HG03439 (cell line): ENCODE measurements around the gene TBCA.
"Not testable (repeated sequence)": the region's sequence is repeated elsewhere in the genome, so short reads cannot be mapped to it uniquely, and the experiment has no call there.

Experiments
- ATAC-seq: cut with Tn5 transposase; IDR thresholded peaks from one replicate; pipeline ENCODE4 v1.9.1; 2021; ENCODE audit warnings: mild to moderate bottlenecking, moderate library complexity; ENCODE audit not compliant: unreplicated experiment

Gene TBCA

DNA sequence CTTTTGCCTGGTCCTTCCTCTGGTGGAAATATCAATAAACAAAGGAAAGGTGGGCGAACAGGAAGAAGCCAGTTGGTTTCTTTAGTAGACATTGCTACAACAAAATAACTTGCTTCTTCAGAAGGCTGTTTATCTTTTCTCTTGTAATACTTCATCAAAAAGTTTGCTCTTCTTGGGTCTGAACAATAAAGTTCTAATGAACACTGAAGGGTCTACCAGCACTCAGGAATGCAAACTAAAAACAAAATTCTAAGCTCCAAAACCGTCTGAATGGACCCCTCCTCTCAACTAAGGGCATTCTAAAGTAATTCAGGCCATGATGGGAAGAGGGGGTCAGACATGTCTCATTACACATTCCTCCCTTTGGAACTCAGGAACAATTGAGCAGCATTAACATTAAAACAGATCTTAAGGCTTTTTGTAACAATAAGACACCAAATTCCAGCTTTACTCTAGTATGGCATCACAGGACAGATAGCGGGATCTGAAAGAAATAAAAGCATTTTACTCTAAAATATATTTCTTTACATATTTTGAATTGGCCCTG, 2.3 kb downstream of the TBCA start:
- ATAC-seq, result no peak

DNA sequence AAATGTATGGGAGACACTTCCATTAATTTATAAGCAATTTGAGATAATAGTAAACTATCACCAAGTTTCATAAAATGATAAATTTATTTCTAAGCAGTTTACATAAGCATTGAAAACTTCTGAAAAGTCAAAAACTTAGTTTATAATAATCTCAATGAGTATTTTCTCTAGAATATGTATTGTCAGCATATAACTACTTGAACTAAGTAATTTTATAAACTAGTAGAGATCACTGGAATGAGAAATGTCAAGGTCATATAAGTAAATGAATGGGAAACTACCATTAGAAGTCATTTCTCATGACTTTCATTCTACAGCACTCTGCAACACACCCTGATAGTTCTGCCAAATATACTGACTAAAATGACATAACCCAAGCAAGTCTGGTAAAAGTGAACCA, 3.4 kb downstream of the TBCA start:
- ATAC-seq, result no peak

GRCh38 chr5:77771452-77771851, 4.7 kb downstream of the TBCA start:
- ATAC-seq, result no peak

GRCh38 chr5:77770293-77771005, 5.7 kb downstream of the TBCA start:
- ATAC-seq, result no peak

- ATAC-seq, result no peak
These were observed 7.2 kb downstream of the TBCA start for GRCh38 chr5:77768978-77769377.

- ATAC-seq, result no peak
These were observed 8.8 kb downstream of the TBCA start for GRCh38 chr5:77767301-77767700.

- no peak for ATAC-seq
These were observed 14.5 kb downstream of the TBCA start for GRCh38 chr5:77761606-77762005.

DNA sequence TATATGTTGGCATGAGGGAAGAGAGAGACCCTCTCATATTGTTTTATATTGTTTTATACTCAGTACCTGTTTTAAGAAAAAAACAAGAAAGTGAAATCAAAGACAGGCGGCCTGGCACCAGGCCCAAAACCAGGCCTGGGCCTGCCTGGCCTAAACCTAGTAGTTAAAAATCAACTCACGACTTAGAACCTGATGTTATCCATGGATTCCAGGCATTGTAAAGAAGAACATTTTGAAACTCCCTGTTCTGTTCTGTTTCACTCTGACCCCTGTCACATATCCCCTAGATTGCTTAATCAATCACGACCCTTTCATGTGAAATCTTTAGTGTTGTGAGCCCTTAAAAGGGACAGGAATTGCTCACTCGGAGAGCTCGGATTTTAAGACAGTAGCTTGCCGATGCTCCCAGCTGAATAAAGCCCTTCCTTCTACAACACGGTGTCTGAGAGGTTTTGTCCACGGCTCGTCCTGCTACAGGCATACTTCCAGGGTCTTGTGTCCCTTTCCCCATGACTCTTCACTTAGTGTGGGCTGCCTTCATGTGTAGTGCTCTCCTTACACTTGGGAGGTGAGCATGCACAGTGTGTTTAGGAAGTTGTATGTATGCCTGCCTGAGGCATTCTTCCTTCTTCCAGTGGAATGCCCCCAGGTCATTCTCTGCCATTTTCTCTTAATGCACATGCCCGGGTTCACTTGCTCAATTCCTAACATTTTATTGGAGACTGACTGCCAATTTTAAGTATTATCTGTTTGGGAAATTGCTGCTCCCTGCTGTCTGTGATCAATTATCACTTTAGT, 17.8 kb downstream of the TBCA start:
- ATAC-seq, result no peak

GRCh38 chr5:77751328-77752023, 24.7 kb downstream of the TBCA start:
- no peak for ATAC-seq

- ATAC-seq, result not testable (repeated sequence)
These were observed 25.2 kb downstream of the TBCA start for GRCh38 chr5:77750928-77751327.

DNA sequence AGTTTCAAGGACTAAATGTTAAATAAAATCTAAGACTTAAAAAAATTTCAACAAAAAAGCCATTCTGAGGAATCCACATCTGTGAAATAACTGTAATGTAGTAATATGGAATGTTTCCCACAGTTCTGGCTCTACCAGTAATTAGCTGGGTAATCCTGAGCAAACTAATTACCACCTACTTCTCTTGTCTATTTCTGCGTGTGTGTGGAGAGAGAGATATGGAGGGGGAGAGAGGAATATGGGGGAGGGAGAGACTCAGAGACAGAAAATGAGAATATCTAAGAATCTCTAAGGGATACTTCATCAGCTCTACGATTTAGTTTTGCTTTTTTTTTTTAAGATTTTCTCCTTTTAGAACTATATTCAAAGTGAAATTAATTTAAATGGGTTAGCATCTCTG, 28.0 kb downstream of the TBCA start:
- ATAC-seq, result no peak

- no peak for ATAC-seq
These were observed 32.0 kb downstream of the TBCA start for GRCh38 chr5:77744116-77744515.

- ATAC-seq, result no peak
These were observed 33.0 kb downstream of the TBCA start for GRCh38 chr5:77743181-77743580.

- no peak for ATAC-seq
These were observed 34.5 kb downstream of the TBCA start for GRCh38 chr5:77741608-77742007.

DNA sequence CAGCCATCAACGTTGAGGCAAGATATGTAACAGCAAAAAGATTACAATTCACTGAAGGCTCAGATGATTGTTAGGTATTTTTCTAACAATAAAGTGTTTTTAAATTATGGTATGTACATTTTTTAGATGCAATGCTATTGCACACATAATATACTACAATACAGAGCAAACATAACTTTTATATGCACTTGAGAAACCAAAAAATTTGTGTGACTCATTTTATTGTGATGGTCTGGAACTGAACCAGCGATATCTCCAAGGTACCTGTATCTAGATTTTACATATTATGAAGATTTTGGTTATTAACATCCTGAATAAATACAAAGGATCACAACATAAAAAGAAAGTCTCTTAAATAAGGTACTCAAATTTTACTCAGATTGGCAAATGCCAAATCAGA, 41.3 kb downstream of the TBCA start:
- no peak for ATAC-seq

DNA sequence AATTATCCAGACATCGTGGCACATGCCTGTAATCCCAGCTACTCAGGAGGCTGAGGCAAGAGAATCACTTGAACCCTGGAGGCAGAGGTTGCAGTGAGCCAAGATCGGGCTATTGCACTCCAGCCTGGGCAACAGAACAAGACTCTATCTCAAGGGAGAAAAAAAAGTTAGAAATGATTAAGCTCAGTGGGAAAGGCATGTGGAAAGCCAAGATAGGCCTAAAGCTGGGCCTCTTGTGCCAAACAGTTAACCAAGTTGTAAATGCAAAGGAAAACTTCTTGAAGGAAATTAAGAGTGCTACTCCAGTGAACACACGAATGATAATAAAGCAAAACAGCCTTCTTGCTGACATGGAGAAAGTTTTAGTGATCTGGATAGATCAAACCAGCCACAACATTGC, 43.0 kb downstream of the TBCA start:
- ATAC-seq, result no peak

DNA sequence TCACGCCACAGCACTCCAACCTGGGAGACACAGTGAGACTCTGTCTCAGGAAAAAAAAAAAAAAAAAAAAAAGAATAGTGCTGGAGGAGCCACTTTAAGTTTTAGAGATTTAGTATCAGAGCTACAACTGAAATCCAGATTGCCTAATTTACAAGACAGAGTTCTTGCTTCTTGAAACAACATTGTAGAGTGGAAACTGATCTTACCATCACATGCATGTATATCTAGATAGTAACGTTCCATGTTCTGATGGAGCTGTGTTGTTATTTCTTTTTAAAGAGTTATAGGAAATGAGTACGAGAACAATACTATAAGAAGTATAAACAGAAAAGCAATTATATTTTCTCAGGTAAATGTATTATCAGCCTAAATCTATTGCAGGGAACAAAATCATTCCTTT, 48.9 kb downstream of the TBCA start:
- ATAC-seq, result no peak

DNA sequence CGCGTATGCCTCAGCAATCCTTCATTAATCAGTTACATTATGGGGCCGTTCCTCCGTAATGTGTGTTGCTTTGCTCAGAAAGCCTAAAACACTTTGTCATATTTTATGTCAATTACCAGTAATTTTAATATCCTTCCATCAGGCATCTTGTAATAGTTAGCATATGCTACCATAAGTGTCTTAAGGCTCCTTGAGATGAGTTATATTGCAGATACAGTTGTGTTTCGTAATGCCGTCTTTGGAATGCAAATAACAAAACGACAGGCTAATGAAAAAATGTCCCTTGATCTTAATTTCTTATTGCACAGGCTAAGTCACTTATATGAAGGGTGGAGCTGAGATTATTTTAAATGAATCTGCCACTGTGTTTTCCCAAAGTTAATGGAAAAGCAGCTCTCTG, 50.5 kb downstream of the TBCA start:
- ATAC-seq, result no peak

- ATAC-seq, result no peak
These were observed 51.2 kb downstream of the TBCA start for GRCh38 chr5:77724934-77725333.

DNA sequence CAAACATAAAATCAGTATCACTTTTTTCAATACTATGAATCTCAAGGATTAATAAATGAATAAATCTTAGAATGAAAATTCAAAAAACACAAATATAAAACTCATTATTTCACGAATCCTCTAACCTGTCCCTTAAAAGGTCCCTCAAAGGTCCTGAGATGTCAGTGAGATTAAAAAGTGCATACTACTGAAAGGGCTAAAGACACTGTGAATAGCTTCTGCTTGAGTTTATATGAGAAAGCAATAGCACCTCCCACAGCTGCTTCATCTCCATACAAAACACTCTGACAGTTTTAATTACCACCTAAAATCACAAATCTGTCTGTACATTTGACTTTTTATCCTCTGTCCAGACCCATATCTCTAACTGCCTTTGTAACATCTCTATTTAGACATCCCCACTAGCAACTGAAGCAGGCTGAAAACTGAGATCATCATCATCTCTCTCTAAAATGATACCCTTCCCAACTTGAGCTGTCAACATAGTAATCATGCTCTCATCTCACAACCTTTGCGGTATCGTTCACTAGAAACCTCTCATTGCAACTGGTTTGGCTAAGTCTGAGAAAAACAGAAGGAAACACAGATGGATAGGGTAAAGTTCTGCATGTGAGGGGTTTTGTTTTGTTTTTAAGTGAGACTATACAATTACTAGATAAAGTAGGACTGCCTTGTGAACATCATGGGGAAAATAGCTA, 56.3 kb downstream of the TBCA start:
- no peak for ATAC-seq
